Mucosa of descending colon (tissue), 3 donors: ENCODE measurements around the gene MYO19. TPM values are rescaled to one million over a fixed set of nuclear protein-coding genes. Genes with fewer than 3 reads are reported as not detected.

ENCODE experiments used
- ATAC-seq: fragments of 200-7000 bp; cut with Tn5 transposase; one replicate; pipeline ENCODE4 v1.9.1; 2020; ENCODE audit warnings: mild to moderate bottlenecking, moderate library complexity
- DNase-seq, 3 donors: peaks; one replicate each; pipeline ENCODE4 v3.0.0-alpha.2; 2020
- H3K36me3 ChIP-seq: fragments of 200-600 bp; one replicate; pipeline ENCODE4 v1.8.0; 2021; ENCODE audit warnings: low read depth, mild to moderate bottlenecking
- H3K4me1 ChIP-seq: fragments of 200-600 bp; one replicate; pipeline ENCODE4 v1.8.0; 2021; ENCODE audit warnings: low read depth, mild to moderate bottlenecking
- H3K4me3 ChIP-seq: fragments of 200-600 bp; one replicate; pipeline ENCODE4 v1.8.0; 2021; ENCODE audit warnings: mild to moderate bottlenecking
- H3K9me3 ChIP-seq: fragments of 200-600 bp; one replicate; pipeline ENCODE4 v1.8.0; 2021; ENCODE audit warnings: mild to moderate bottlenecking
- CTCF ChIP-seq: fragments of 200-600 bp; IDR thresholded peaks from one replicate; pipeline ENCODE4 v1.8.0; 2022; ENCODE audit warnings: antibody characterized with exemption, mild to moderate bottlenecking
- intact Hi-C, 2 donors: fragments of 100-400 bp; cut with DNase I in 1 of 2; cut with micrococcal nuclease in 1 of 2; formaldehyde crosslinking; loops; one replicate each; pipeline versions ENCODE4 v1.11.0 to v1.11.1; 2022; cut with DNase I, micrococcal nuclease
- total RNA-seq, 3 donors: library from RNA; stranded (reverse); fragmentation: NEBNext Ultra II Directional in 2 of 3; extraction: Animal tissue kit (Norgen Biotek cat#: 25700) in 2 of 3; gene quantifications; one replicate each; pipeline versions ENCODE4 v1.2.1 to v1.2.4, GENCODE V29; 2021 to 2023
- donor health status: DM: no; HTN: no; CAD: no; lungs with moderate emphysema.
- donor health status: DM: no; HTN: no; CAD: no.
- donor health status: DM: no; HTN: yes; CAD: no.

MYO19 gene
- total RNA-seq, 3 donors from 2014 or later = 67.5 to 103 (median 93.4) TPM

GRCh38 chr17:36482611-36483504, 51.8 kb downstream of the MYO19 start:
- Histone ChIP-seq H3K4me3 (no peak overlapping the region), H3K4me1 (peaks cover 16% of the 10 kb centered on the region), H3K36me3 (no peaks in the 10 kb centered on the region), H3K9me3 (no peaks in the 10 kb centered on the region)
- DNase-seq (peak; percentile 83 to 91 (median 89)), ATAC-seq (peak; percentile 88)
- peak; percentile 93 for TF ChIP-seq CTCF
- intact Hi-C loops = no loop called here

GRCh38 chr17:36481829-36482228, 52.8 kb downstream of the MYO19 start:
- no peak for DNase-seq
- Histone ChIP-seq H3K4me1 (peaks cover 10% of the 10 kb centered on the region), H3K4me3 (no peak overlapping the region), H3K9me3 (no peaks in the 10 kb centered on the region), H3K36me3 (no peaks in the 10 kb centered on the region)
- intact Hi-C loops = no loop called here
- ATAC-seq = no peak
- TF ChIP-seq CTCF = no peak

- Histone ChIP-seq H3K36me3 (no peaks in the 10 kb centered on the region), H3K4me3 (no peak overlapping the region), H3K9me3 (no peaks in the 10 kb centered on the region), H3K4me1 (no peaks in the 10 kb centered on the region)
- DNase-seq = no peak
- no peak for ATAC-seq
- intact Hi-C loops = loop anchor here in 1 of 2 donors (10.0 kb wide), 1 partner anchor 521 kb away; no protein-coding TSS in a partner anchor
- no peak for TF ChIP-seq CTCF
Measured at GRCh38 chr17:36475346-36475970, 59.2 kb downstream of the MYO19 start.

- intact Hi-C loops = loop anchor here in 1 of 2 donors (10.0 kb wide), 1 partner anchor 520 kb away; no protein-coding TSS in a partner anchor
- Histone ChIP-seq H3K9me3 (no peaks in the 10 kb centered on the region), H3K36me3 (no peaks in the 10 kb centered on the region), H3K4me1 (no peaks in the 10 kb centered on the region), H3K4me3 (no peak overlapping the region)
- no peak for ATAC-seq
- no peak for DNase-seq
- TF ChIP-seq CTCF = no peak
Measured at GRCh38 chr17:36474571-36474970, 60.1 kb downstream of the MYO19 start.

- intact Hi-C loops = loop anchor here in 1 of 2 donors (10.0 kb wide), 1 partner anchor 516 kb away; no protein-coding TSS in a partner anchor
- H3K4me3 ChIP-seq = no peak overlapping the region
- no peak for TF ChIP-seq CTCF
- no peaks in the 10 kb centered on the region for H3K9me3 ChIP-seq
- DNase-seq = no peak
- no peaks in the 10 kb centered on the region for H3K4me1 ChIP-seq
- no peak for ATAC-seq
- no peaks in the 10 kb centered on the region for H3K36me3 ChIP-seq
Measured at GRCh38 chr17:36470499-36470898, 64.2 kb downstream of the MYO19 start.
